NOMO-1 treated with DMSO at 0.1 percent for 48 hours (cell line): Measurements from ENCODE around the gene DNAJB12.

ENCODE experiments used
- DNase-seq: peaks from one replicate; lab custom pipeline; 2025; ENCODE audit not compliant: unreplicated experiment; lab: John Stamatoyannopoulos, UW

DNAJB12 gene

DNA sequence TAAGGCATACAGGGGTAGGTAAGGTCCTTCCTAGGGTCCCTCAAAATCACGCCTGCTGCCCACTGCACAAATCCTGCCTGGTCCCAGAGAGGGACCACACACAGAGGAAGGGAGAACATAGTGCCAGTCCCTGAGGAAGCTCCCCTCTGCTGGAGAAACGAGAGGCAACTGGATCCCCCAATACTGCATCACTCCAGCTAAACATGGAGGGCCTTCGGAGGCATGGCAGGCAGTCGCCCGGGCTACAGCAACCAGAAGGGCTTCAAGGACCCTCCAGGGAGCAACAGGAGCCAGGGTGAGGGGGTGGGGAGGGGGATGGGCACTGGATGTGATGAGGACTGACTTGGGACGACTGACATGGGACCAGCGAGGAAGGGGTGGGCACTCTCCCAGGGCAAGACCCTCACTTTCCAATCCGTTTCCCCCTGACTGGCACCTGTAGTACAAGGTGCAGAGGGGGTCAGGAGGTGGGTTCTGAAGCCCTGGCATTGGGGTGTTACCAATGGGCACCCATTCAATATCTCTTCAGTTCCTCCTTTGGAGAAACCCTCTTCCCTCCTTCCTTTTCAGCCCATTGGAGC, 59.3 kb downstream of the DNAJB12 start:
- no peak for DNase-seq

DNA sequence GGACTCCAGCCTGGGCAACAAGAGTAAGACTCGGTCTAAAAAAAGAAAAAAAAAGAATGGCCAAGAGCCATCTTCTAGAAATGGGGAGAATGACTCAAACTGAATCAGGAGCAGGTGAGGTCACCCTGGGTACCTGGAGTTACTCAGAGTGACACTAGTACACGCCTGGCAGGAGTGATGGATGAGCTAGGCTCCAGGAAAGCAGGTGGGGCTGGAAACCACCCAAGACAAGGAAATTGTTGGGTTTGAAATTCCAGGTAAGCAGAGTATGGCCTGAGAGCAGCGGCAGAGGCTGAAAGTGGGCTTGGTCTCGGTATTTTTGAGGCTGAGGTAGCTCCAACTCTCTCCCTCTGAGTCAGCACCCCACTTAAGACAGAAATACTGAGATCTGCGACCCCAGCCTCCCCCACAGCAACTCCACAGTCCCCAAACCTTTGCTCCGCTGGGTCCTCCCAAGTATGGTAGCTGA, 62.5 kb downstream of the DNAJB12 start:
- DNase-seq = no peak

DNA sequence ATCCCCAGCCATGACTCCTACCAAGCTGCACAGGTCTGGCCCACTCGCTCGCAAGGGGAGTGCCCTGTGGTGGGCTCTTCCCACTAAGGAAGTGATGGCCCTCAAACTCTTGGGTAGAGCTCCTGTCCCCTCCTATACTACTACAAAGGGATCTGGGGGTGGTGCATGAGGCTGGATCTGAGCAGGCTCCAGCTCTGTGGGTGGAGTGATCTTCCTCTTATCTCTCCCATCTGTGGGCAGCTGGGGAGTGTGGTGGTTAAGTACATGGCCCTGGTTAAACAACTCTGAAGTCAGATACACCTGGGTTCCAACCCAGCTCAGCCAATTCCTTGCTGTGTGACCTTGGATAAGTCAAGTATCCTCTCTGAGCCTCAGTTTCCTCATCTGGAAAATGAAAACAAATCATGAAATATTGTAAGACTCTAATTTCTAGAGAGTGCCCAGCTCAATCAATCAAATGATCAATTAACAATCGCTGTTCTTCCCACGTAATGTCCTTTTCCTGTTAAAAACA, 63.6 kb downstream of the DNAJB12 start:
- no peak for DNase-seq

DNA sequence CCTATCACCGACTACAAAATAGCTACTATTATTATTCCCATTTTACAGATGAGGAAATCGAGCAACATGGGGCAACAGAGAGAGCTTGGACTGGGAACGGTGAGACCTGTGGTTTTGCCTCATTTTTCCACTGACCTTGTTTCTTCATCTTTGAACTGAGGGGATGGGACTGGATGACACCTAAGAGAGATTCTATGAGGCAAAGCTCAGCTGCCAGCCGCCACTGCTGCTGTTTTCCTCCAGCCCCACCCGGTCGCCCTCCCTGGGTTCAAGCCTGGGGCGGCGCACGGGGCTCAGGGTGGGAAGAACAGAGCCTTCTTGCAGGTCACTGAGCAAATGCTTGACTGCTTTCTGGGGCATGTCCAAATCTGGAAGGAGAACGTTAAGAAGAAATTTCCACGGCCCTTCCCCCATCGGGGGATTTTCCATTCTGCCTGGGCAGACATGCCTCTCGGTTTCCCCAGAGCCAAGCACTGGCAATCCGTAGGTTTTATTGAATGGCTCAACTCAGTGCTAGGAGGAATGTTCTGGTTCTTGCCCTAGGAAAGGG, 68.7 kb downstream of the DNAJB12 start:
- no peak for DNase-seq

DNA sequence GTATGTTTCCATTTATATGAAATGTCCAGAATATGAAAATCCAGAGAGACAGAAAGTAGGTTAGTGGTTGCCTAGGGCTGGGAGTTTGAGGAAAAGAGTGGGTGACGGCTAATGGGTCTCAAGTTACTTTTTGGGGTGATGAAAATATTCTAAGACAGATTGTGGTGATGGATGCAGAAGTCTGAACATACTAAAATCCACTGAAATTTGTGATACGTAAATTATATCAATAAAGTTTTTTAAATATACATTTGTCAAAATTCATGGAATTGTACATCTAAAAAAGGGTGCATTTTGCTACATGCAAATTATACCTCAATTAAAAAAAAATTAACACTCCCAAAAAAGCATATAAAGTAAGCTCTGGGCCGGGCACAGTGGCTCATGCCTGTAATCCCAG, 71.6 kb downstream of the DNAJB12 start:
- DNase-seq = no peak
